ENCODE measurements around the gene SCAPER.
"Not testable (repeated sequence)": the region's sequence is repeated elsewhere in the genome, so short reads cannot be mapped to it uniquely, and the experiment has no call there.

Gene SCAPER

GRCh38 chr15:76704032-76704431 lies 201.1 kb downstream of the SCAPER start:
- not testable (repeated sequence) for H3K9me3 ChIP-seq (ENCODE audit: control insufficient read depth in 1 of 2, low read length in 2 of 2); H3K27ac ChIP-seq (ENCODE audit: low read depth, low read length); H3K9ac ChIP-seq (ENCODE audit: low read depth in 1 of 2, low read length in 2 of 2); H3K4me1 ChIP-seq (ENCODE audit: control insufficient read depth in 1 of 2, insufficient read depth in 2 of 2, low read length in 2 of 2); H3K27me3 ChIP-seq (ENCODE audit: control insufficient read depth in 1 of 2, insufficient read depth in 2 of 2, low read length in 2 of 2); H3K4me3 ChIP-seq (ENCODE audit: low read depth in 1 of 2, low read length in 2 of 2)
- peaks cover 9 to 12% of the 10 kb centered on the region in 2 donors for H3K36me3 ChIP-seq (ENCODE audit: control insufficient read depth in 1 of 2, insufficient read depth in 2 of 2, low read length in 2 of 2)

- Histone ChIP-seq H3K27ac (ENCODE audit: low read depth, low read length) (no peak overlapping the region), H3K4me3 (ENCODE audit: low read depth in 1 of 2, low read length in 2 of 2) (no peak overlapping the region), H3K4me1 (ENCODE audit: control insufficient read depth in 1 of 2, insufficient read depth in 2 of 2, low read length in 2 of 2) (no peaks in the 10 kb centered on the region), H3K27me3 (ENCODE audit: control insufficient read depth in 1 of 2, insufficient read depth in 2 of 2, low read length in 2 of 2) (no peaks in the 10 kb centered on the region), H3K9ac (ENCODE audit: low read depth in 1 of 2, low read length in 2 of 2) (no peak overlapping the region), H3K36me3 (ENCODE audit: control insufficient read depth in 1 of 2, insufficient read depth in 2 of 2, low read length in 2 of 2) (peaks cover 9 to 12% of the 10 kb centered on the region in 2 donors), H3K9me3 (ENCODE audit: control insufficient read depth in 1 of 2, low read length in 2 of 2) (no peaks in the 10 kb centered on the region)
Measured at GRCh38 chr15:76696840-76697239, 208.3 kb downstream of the SCAPER start.

- H3K9ac ChIP-seq (ENCODE audit: low read depth in 1 of 2, low read length in 2 of 2); H3K36me3 ChIP-seq (ENCODE audit: control insufficient read depth in 1 of 2, insufficient read depth in 2 of 2, low read length in 2 of 2); H3K4me3 ChIP-seq (ENCODE audit: low read depth in 1 of 2, low read length in 2 of 2); H3K9me3 ChIP-seq (ENCODE audit: control insufficient read depth in 1 of 2, low read length in 2 of 2); H3K4me1 ChIP-seq (ENCODE audit: control insufficient read depth in 1 of 2, insufficient read depth in 2 of 2, low read length in 2 of 2); H3K27me3 ChIP-seq (ENCODE audit: control insufficient read depth in 1 of 2, insufficient read depth in 2 of 2, low read length in 2 of 2); H3K27ac ChIP-seq (ENCODE audit: low read depth, low read length): not testable (repeated sequence)
Measured at GRCh38 chr15:76692546-76692945, 212.6 kb downstream of the SCAPER start.

- not testable (repeated sequence) for H3K36me3 ChIP-seq (ENCODE audit: control insufficient read depth in 1 of 2, insufficient read depth in 2 of 2, low read length in 2 of 2); H3K27ac ChIP-seq (ENCODE audit: low read depth, low read length); H3K4me3 ChIP-seq (ENCODE audit: low read depth in 1 of 2, low read length in 2 of 2); H3K9me3 ChIP-seq (ENCODE audit: control insufficient read depth in 1 of 2, low read length in 2 of 2); H3K9ac ChIP-seq (ENCODE audit: low read depth in 1 of 2, low read length in 2 of 2); H3K4me1 ChIP-seq (ENCODE audit: control insufficient read depth in 1 of 2, insufficient read depth in 2 of 2, low read length in 2 of 2); H3K27me3 ChIP-seq (ENCODE audit: control insufficient read depth in 1 of 2, insufficient read depth in 2 of 2, low read length in 2 of 2)
Measured at GRCh38 chr15:76687592-76687991, 217.5 kb downstream of the SCAPER start.

- H3K27ac ChIP-seq (ENCODE audit: low read depth, low read length): no peak overlapping the region
- H3K4me1 ChIP-seq (ENCODE audit: control insufficient read depth in 1 of 2, insufficient read depth in 2 of 2, low read length in 2 of 2): no peaks in the 10 kb centered on the region
- H3K9me3 ChIP-seq (ENCODE audit: control insufficient read depth in 1 of 2, low read length in 2 of 2): peaks cover 0 to 5% of the 10 kb centered on the region in 2 donors
- H3K9ac ChIP-seq (ENCODE audit: low read depth in 1 of 2, low read length in 2 of 2): no peak overlapping the region
- no peaks in the 10 kb centered on the region for H3K27me3 ChIP-seq (ENCODE audit: control insufficient read depth in 1 of 2, insufficient read depth in 2 of 2, low read length in 2 of 2)
- H3K36me3 ChIP-seq (ENCODE audit: control insufficient read depth in 1 of 2, insufficient read depth in 2 of 2, low read length in 2 of 2): peaks cover 0 to 4% of the 10 kb centered on the region in 2 donors
- H3K4me3 ChIP-seq (ENCODE audit: low read depth in 1 of 2, low read length in 2 of 2): no peak overlapping the region
Measured at GRCh38 chr15:76684002-76684401, 221.1 kb downstream of the SCAPER start.

- Histone ChIP-seq H3K9ac (ENCODE audit: low read depth in 1 of 2, low read length in 2 of 2) (no peak overlapping the region), H3K4me1 (ENCODE audit: control insufficient read depth in 1 of 2, insufficient read depth in 2 of 2, low read length in 2 of 2) (no peaks in the 10 kb centered on the region), H3K9me3 (ENCODE audit: control insufficient read depth in 1 of 2, low read length in 2 of 2) (peaks cover 0 to 5% of the 10 kb centered on the region in 2 donors), H3K27ac (ENCODE audit: low read depth, low read length) (no peak overlapping the region), H3K27me3 (ENCODE audit: control insufficient read depth in 1 of 2, insufficient read depth in 2 of 2, low read length in 2 of 2) (no peaks in the 10 kb centered on the region), H3K36me3 (ENCODE audit: control insufficient read depth in 1 of 2, insufficient read depth in 2 of 2, low read length in 2 of 2) (peaks cover 0 to 4% of the 10 kb centered on the region in 2 donors), H3K4me3 (ENCODE audit: low read depth in 1 of 2, low read length in 2 of 2) (no peak overlapping the region)
Measured at GRCh38 chr15:76682833-76683232, 222.3 kb downstream of the SCAPER start.

GRCh38 chr15:76682259-76682658 lies 222.9 kb downstream of the SCAPER start:
- Histone ChIP-seq H3K4me1 (ENCODE audit: control insufficient read depth in 1 of 2, insufficient read depth in 2 of 2, low read length in 2 of 2) (no peaks in the 10 kb centered on the region), H3K27me3 (ENCODE audit: control insufficient read depth in 1 of 2, insufficient read depth in 2 of 2, low read length in 2 of 2) (no peaks in the 10 kb centered on the region), H3K4me3 (ENCODE audit: low read depth in 1 of 2, low read length in 2 of 2) (no peak overlapping the region), H3K27ac (ENCODE audit: low read depth, low read length) (no peak overlapping the region), H3K9me3 (ENCODE audit: control insufficient read depth in 1 of 2, low read length in 2 of 2) (peaks cover 0 to 5% of the 10 kb centered on the region in 2 donors), H3K9ac (ENCODE audit: low read depth in 1 of 2, low read length in 2 of 2) (no peak overlapping the region), H3K36me3 (ENCODE audit: control insufficient read depth in 1 of 2, insufficient read depth in 2 of 2, low read length in 2 of 2) (peaks cover 0 to 4% of the 10 kb centered on the region in 2 donors)

GRCh38 chr15:76678766-76679165 lies 226.4 kb downstream of the SCAPER start:
- Histone ChIP-seq H3K27ac (ENCODE audit: low read depth, low read length) (no peak overlapping the region), H3K9ac (ENCODE audit: low read depth in 1 of 2, low read length in 2 of 2) (no peak overlapping the region), H3K4me3 (ENCODE audit: low read depth in 1 of 2, low read length in 2 of 2) (no peak overlapping the region), H3K9me3 (ENCODE audit: control insufficient read depth in 1 of 2, low read length in 2 of 2) (peaks cover 0 to under 1% of the 10 kb centered on the region in 2 donors), H3K36me3 (ENCODE audit: control insufficient read depth in 1 of 2, insufficient read depth in 2 of 2, low read length in 2 of 2) (peaks cover 0 to 4% of the 10 kb centered on the region in 2 donors), H3K4me1 (ENCODE audit: control insufficient read depth in 1 of 2, insufficient read depth in 2 of 2, low read length in 2 of 2) (no peaks in the 10 kb centered on the region), H3K27me3 (ENCODE audit: control insufficient read depth in 1 of 2, insufficient read depth in 2 of 2, low read length in 2 of 2) (no peaks in the 10 kb centered on the region)

- H3K4me1 ChIP-seq (ENCODE audit: control insufficient read depth in 1 of 2, insufficient read depth in 2 of 2, low read length in 2 of 2): no peaks in the 10 kb centered on the region
- no peak overlapping the region for H3K9ac ChIP-seq (ENCODE audit: low read depth in 1 of 2, low read length in 2 of 2)
- no peaks in the 10 kb centered on the region for H3K9me3 ChIP-seq (ENCODE audit: control insufficient read depth in 1 of 2, low read length in 2 of 2)
- H3K36me3 ChIP-seq (ENCODE audit: control insufficient read depth in 1 of 2, insufficient read depth in 2 of 2, low read length in 2 of 2): no peaks in the 10 kb centered on the region
- H3K27me3 ChIP-seq (ENCODE audit: control insufficient read depth in 1 of 2, insufficient read depth in 2 of 2, low read length in 2 of 2): no peaks in the 10 kb centered on the region
- no peak overlapping the region for H3K27ac ChIP-seq (ENCODE audit: low read depth, low read length)
- no peak overlapping the region for H3K4me3 ChIP-seq (ENCODE audit: low read depth in 1 of 2, low read length in 2 of 2)
Measured at GRCh38 chr15:76674883-76675282, 230.3 kb downstream of the SCAPER start.

GRCh38 chr15:76669521-76670207 lies 235.5 kb downstream of the SCAPER start:
- H3K27me3 ChIP-seq (ENCODE audit: control insufficient read depth in 1 of 2, insufficient read depth in 2 of 2, low read length in 2 of 2): no peaks in the 10 kb centered on the region
- no peak overlapping the region for H3K27ac ChIP-seq (ENCODE audit: low read depth, low read length)
- no peaks in the 10 kb centered on the region for H3K36me3 ChIP-seq (ENCODE audit: control insufficient read depth in 1 of 2, insufficient read depth in 2 of 2, low read length in 2 of 2)
- H3K4me3 ChIP-seq (ENCODE audit: low read depth in 1 of 2, low read length in 2 of 2): no peak overlapping the region
- no peaks in the 10 kb centered on the region for H3K9me3 ChIP-seq (ENCODE audit: control insufficient read depth in 1 of 2, low read length in 2 of 2)
- H3K9ac ChIP-seq (ENCODE audit: low read depth in 1 of 2, low read length in 2 of 2): no peak overlapping the region
- no peaks in the 10 kb centered on the region for H3K4me1 ChIP-seq (ENCODE audit: control insufficient read depth in 1 of 2, insufficient read depth in 2 of 2, low read length in 2 of 2)
